IPS DF 6.9 (cell line): ENCODE results near the gene VSIG10L2.

Source experiments
- DNase-seq: peaks from one replicate; pipeline ENCODE4 v3.0.0-alpha.2; 2013; ENCODE audit warnings: low read depth, low spot score
- H3K27ac ChIP-seq: one replicate; pipeline ENCODE4 v1.5.1; 2013; ENCODE audit warnings: low read length, control low read depth
- H3K27me3 ChIP-seq: 2 replicates; pipeline ENCODE4 v1.6.1; 2013; ENCODE audit warnings: mild to moderate bottlenecking, low read length; ENCODE audit not compliant: control insufficient read depth, insufficient read depth
- H3K36me3 ChIP-seq: 2 replicates; pipeline ENCODE4 v1.6.1; 2013; ENCODE audit warnings: low read length; ENCODE audit not compliant: control insufficient read depth, insufficient read depth
- H3K4me1 ChIP-seq: 2 replicates; pipeline ENCODE4 v1.6.1; 2013; ENCODE audit warnings: low read length; ENCODE audit not compliant: control insufficient read depth, insufficient read depth
- H3K4me3 ChIP-seq: 2 replicates; pipeline ENCODE4 v1.5.1; 2013; ENCODE audit warnings: mild to moderate bottlenecking, low read length
- H3K9me3 ChIP-seq: 2 replicates; pipeline ENCODE4 v1.6.1; 2013; ENCODE audit warnings: low read length, inconsistent platforms; ENCODE audit not compliant: control insufficient read depth, insufficient read depth
- WGBS: extraction: QIAGEN DNeasy Blood & Tissue Kit; methylation state at CpG from one replicate; pipeline ENCODE4 v1.1.7; 2013; ENCODE audit warnings: mixed read lengths, missing lambda C conversion rate; ENCODE audit not compliant: insufficient read length, insufficient coverage; 5-methylcytosine and 5-hydroxymethylcytosine counted together

VSIG10L2 gene

DNA sequence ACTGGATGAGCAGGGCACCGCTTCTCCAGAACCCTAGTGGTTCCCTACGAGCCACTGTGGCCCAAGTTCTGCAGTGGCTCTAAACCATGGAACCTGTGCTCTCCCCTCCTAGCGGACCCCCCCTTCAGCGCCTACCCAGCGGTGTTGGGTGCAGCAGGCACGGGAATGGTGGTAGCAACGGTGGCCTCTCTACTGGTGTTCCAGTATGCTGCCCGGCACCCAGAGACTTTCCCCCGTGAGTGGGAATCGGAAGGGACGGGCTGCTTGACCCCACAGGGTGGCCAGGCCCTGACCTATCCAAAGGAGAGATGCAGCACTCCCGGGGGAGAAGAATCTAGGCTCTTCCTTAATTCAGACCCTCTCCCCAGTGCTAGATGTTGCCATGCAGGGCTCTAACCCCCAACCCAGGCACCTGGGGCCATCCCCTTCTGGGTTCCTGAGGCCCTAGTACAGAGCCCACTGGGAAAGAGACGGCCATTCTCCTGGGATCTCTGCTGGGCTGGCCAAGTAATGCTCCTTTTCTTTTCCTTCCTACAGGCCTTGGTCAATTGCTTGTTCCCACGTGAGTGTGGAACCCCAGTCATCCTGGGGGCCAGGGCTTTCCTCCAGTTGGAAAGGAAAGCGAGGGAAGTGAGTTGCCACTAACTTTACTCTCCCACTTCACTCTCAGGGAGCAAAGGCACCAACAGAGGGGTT is 9.2 kb downstream of the VSIG10L2 start:
- no peaks in the 10 kb centered on the region for H3K9me3 ChIP-seq
- H3K27ac ChIP-seq = no peak overlapping the region
- no peaks in the 10 kb centered on the region; the same call in 1 of the 2 replicates for H3K36me3 ChIP-seq
- WGBS = no CpG with 5 or more reads among the region's 15 CpGs
- no peak overlapping the region for H3K4me3 ChIP-seq
- no peaks in the 10 kb centered on the region for H3K4me1 ChIP-seq
- DNase-seq = no peak
- no peaks in the 10 kb centered on the region for H3K27me3 ChIP-seq

DNA sequence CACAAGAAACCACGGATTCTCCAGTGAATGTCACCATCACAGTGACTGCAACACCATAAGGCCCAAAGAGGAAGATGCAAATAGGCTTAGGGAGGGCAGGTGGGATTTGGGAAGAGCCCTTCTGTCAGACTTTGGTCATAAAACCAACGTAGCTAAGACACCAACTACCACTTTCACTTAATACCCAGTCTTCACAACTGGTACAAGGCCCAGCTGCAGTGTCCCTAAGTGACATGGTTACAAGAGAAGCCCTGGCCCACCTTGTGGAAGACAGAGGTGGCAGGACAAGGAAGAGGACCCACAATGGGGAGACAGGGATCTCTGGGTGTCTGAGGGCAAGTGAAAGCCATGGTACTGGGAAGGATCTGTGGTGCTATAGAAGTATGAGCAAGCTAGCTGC is 10.0 kb downstream of the VSIG10L2 start:
- no peaks in the 10 kb centered on the region for H3K27me3 ChIP-seq
- WGBS = no CpG with 5 or more reads among the region's 2 CpGs

DNA sequence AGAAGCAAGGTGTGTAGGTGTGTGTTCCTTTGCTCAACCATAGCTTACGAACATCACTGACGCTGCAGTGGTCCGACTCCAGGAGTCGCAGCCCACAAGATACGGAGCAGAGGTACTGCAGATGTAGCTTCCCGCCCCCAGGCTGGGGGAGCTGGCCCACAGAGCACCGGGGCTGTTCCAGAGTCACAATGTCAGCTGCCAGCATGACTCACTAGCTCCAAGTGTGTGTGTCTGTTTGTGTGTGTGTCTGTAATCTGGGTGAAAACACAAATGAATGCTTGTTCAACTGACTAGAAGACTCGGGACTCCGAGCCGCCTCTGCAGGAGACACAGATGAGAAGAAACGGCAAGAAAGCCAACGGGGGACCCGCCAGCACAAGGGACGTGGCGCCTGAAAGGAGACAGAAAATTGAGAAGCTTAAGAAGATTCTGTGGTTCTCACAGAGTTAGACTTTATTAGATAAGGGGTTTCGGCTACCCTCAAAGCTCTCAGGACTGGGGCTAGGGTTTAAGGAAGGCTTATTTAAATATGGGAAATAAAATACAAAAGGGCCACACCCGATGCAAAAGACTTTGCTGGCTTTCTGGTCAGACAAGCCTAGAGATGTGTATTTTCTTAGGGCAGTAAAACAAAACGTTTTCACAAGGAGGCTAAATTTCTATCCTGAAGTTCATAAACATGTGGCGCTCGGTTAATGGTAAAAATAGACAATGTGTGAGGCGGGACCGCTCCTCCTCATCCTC is 10.7 kb downstream of the VSIG10L2 start:
- no peak for DNase-seq
- H3K4me3 ChIP-seq = no peak overlapping the region
- H3K4me1 ChIP-seq = no peaks in the 10 kb centered on the region
- peaks cover under 1% of the 10 kb centered on the region; the same call in 1 of the 2 replicates for H3K36me3 ChIP-seq
- no CpG with 5 or more reads among the region's 22 CpGs for WGBS
- H3K27me3 ChIP-seq = no peaks in the 10 kb centered on the region
- H3K9me3 ChIP-seq = no peaks in the 10 kb centered on the region
- no peak overlapping the region for H3K27ac ChIP-seq

More for the DNA sequence above, 10.0 kb downstream of the VSIG10L2 start:
- no peak for DNase-seq
- H3K4me1 ChIP-seq = no peaks in the 10 kb centered on the region
- H3K4me3 ChIP-seq = no peak overlapping the region
- H3K27ac ChIP-seq = no peak overlapping the region
- no peaks in the 10 kb centered on the region for H3K9me3 ChIP-seq
- no peaks in the 10 kb centered on the region; the same call in 1 of the 2 replicates for H3K36me3 ChIP-seq

DNA sequence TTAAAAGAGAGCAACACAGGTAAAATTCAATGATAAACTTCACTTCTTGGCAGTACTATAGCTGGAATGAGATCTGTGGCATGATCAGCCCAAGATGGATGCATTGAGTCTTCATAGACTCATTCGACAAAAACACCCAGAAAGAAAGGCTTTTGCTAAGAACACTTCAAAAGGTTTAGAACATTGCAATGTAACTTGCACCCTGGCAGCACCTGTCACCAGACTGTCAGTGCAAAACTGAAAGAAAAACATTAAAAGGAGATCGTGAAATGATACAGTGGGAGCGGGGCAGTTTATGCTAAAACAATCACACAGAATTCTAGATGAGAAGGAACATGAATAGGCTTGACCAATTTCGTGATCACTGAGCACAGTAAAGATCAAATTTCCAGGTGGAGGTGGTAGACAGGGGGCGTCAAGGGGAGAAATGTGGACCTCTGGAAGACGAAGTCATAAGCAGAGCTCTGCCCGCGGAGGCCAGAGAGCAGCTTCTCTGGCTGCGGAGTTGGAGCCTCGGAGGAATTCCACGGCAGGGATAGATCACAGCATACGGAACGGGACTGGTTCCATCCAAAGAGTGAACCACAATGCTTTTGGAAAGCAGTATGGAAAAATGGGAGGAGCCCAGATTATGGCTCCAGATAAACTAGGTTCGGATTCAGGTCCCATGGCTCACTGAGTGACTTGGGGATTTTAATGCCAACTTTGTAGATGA is 11.9 kb downstream of the VSIG10L2 start:
- Histone ChIP-seq H3K4me3 (no peak overlapping the region), H3K9me3 (no peaks in the 10 kb centered on the region), H3K36me3 (peaks cover 3% of the 10 kb centered on the region; the same call in 1 of the 2 replicates), H3K4me1 (no peaks in the 10 kb centered on the region), H3K27me3 (no peaks in the 10 kb centered on the region), H3K27ac (no peak overlapping the region)
- DNase-seq = no peak
- no CpG with 5 or more reads among the region's 14 CpGs for WGBS

DNA sequence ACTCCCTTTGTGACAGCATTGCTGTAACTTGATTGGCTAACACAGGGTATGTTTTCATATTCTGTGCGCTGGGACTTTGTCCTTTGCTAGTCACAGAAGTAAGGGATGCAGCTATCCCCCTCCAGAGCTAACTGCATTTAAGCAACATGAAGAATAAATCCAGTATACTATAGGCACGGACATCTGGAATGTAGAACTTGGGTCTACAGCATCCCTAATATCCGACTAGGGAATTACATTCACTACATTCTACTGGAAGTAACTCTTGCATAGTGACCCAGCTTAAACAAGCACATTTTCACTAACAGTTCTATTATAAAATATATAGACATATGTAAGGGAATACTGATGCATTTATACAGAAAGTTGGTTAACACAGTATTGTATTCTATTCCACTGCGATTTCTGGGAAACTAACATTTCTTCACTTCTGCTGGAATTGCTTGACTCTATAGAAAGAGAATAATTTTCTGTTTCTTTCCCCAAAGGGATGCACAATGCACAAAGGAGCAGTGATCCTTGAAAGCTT is 13.1 kb downstream of the VSIG10L2 start:
- H3K4me1 ChIP-seq = no peaks in the 10 kb centered on the region
- H3K36me3 ChIP-seq = peaks cover 3% of the 10 kb centered on the region; the same call in 1 of the 2 replicates
- no peak for DNase-seq
- no peaks in the 10 kb centered on the region for H3K27me3 ChIP-seq
- H3K9me3 ChIP-seq = no peaks in the 10 kb centered on the region
- WGBS = no CpG with 5 or more reads among the region's 4 CpGs
- no peak overlapping the region for H3K27ac ChIP-seq
- no peak overlapping the region for H3K4me3 ChIP-seq

DNA sequence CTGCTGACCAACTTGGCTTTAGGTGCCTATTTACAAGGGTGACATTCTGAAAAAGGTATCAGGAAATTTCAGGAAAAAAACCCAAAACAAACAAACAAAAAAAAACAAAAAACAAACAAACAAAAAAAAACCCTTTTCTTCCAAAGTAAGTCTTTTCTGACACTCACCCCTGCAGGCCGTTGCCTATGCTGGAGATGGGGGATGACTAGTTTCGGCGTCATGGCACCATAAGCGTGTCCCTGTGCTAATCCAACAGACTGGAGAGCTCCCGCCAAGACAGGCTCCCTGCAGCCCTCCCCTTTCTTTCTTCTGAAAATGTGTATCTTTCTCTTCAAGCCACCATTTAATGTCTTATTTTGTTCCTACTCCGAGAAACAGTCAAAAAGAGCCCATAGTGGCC is 13.7 kb downstream of the VSIG10L2 start:
- no CpG with 5 or more reads among the region's 6 CpGs for WGBS
- no peak overlapping the region for H3K27ac ChIP-seq
- no peak overlapping the region for H3K4me3 ChIP-seq
- H3K4me1 ChIP-seq = no peaks in the 10 kb centered on the region
- DNase-seq = no peak
- H3K36me3 ChIP-seq = peaks cover 3% of the 10 kb centered on the region; the same call in 1 of the 2 replicates
- H3K9me3 ChIP-seq = no peaks in the 10 kb centered on the region
- no peaks in the 10 kb centered on the region for H3K27me3 ChIP-seq

DNA sequence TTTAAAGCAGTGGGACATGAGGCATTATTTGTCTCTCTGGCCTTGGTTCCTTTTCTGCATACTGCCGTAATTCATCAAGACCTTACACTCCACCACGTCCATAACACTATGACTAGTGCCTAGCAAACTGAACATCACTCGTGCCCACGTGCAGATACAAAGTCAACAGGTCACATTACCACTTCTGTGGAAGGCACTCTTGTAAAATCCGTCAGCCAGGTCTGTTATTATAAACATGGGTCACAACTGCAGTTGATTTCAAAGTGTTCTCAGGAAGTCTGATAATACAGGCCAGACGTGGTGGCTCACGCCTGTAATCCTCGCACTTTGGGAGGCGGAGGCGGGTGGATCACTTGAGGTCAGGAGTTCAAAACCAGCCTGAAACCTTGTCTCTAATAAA is 14.1 kb downstream of the VSIG10L2 start:
- Histone ChIP-seq H3K4me3 (no peak overlapping the region), H3K9me3 (no peaks in the 10 kb centered on the region), H3K36me3 (peaks cover 3% of the 10 kb centered on the region; the same call in 1 of the 2 replicates), H3K27me3 (no peaks in the 10 kb centered on the region), H3K4me1 (no peaks in the 10 kb centered on the region), H3K27ac (no peak overlapping the region)
- WGBS = no CpG with 5 or more reads among the region's 10 CpGs
- DNase-seq = no peak

DNA sequence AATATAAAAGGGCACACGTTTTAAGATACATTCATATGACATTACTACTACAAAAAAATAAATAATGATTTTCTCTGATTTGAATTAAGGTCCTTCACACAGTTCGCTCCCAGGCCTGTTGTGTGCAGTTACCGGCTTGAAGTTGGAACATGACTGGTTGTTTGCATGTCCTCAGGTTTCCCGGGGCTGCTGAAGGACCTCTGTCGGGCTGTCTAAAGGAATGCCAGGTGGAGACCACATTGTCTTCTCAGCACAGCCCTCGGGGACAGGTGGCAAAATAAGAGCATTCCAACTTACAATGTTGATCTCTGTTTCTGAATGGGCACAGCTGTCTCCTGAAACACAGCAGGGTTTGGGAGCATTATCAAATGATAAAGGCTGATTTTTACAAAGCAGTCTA is 14.9 kb downstream of the VSIG10L2 start:
- Histone ChIP-seq H3K27ac (no peak overlapping the region), H3K27me3 (no peaks in the 10 kb centered on the region), H3K9me3 (no peaks in the 10 kb centered on the region), H3K4me1 (no peaks in the 10 kb centered on the region), H3K36me3 (peaks cover 3% of the 10 kb centered on the region; the same call in 1 of the 2 replicates), H3K4me3 (no peak overlapping the region)
- no CpG with 5 or more reads among the region's 6 CpGs for WGBS
- peak; percentile 11 for DNase-seq

DNA sequence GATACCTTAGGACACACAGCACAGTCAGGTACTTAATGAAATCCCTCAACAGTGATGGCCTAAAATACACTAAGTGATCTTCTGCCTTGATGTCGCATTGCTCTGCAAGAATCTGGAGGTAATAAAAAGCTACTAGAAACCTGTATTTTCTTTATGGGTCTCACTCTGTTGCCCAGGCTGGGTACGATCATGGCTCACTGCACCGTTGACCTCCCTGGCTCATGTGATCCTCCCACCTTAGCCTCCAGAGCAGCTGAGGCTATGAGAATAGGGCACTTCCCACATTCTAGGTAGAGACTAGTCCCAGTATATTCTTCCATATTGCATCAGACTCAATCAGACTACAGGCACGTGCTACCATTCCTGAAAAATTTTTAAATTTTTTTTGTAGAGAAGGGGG is 21.7 kb downstream of the VSIG10L2 start:
- Histone ChIP-seq H3K4me3 (no peak overlapping the region), H3K4me1 (no peaks in the 10 kb centered on the region), H3K9me3 (no peaks in the 10 kb centered on the region; the same call in 1 of the 2 replicates), H3K36me3 (no peaks in the 10 kb centered on the region), H3K27me3 (no peaks in the 10 kb centered on the region), H3K27ac (no peak overlapping the region)
- DNase-seq = no peak
- no CpG with 5 or more reads among the region's 4 CpGs for WGBS

DNA sequence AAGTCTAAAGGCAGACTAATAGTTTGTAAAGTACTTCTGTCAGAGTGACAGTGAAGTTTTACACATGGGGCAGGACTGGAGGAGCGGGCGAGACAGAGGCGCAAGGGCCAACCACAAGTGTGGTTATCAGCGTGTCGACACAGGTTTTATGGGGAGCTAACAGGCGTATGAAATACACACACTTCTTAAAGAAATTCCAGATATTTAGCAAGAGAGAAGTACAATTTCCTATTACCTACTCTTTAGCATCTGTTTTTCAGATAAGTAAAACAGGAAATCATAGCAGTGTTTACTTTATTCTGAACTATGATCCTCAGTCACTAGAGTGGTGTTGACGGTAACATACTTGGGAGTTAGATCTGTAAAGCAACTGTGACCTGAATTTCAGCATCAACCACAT is 22.5 kb downstream of the VSIG10L2 start:
- Histone ChIP-seq H3K4me1 (no peaks in the 10 kb centered on the region), H3K27ac (no peak overlapping the region), H3K36me3 (no peaks in the 10 kb centered on the region), H3K27me3 (no peaks in the 10 kb centered on the region), H3K9me3 (no peaks in the 10 kb centered on the region; the same call in 1 of the 2 replicates), H3K4me3 (no peak overlapping the region)
- no CpG with 5 or more reads among the region's 7 CpGs for WGBS
- no peak for DNase-seq
